ENCODE data around the gene SLIT3.

- TF ChIP-seq, protein P1, sequence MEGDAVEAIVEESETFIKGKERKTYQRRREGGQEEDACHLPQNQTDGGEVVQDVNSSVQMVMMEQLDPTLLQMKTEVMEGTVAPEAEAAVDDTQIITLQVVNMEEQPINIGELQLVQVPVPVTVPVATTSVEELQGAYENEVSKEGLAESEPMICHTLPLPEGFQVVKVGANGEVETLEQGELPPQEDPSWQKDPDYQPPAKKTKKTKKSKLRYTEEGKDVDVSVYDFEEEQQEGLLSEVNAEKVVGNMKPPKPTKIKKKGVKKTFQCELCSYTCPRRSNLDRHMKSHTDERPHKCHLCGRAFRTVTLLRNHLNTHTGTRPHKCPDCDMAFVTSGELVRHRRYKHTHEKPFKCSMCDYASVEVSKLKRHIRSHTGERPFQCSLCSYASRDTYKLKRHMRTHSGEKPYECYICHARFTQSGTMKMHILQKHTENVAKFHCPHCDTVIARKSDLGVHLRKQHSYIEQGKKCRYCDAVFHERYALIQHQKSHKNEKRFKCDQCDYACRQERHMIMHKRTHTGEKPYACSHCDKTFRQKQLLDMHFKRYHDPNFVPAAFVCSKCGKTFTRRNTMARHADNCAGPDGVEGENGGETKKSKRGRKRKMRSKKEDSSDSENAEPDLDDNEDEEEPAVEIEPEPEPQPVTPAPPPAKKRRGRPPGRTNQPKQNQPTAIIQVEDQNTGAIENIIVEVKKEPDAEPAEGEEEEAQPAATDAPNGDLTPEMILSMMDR (IDR thresholded peaks at IDR 0.05) = no peak
- TF ChIP-seq POLR2A (IDR thresholded peaks at IDR 0.05) = no peak
These were observed 633.6 kb downstream of the SLIT3 start for GRCh38 chr5:168667301-168667840.
